Naive thymus-derived CD4-positive, alpha-beta T cell (primary cell): Measurements from ENCODE around the gene SHISA6. TPM values are rescaled to one million over a fixed set of nuclear protein-coding genes. Genes with fewer than 3 reads are reported as not detected.

Experiments used
- ATAC-seq: fragments of 150-1000 bp; cut with Tn5 transposase; 2 replicates; pipeline ENCODE4 v1.10.0; 2021; ENCODE audit warnings: mild to moderate bottlenecking, moderate library complexity
- CTCF ChIA-PET: fragments of 350-600 bp; sonication (Branson Sonifier 250); formaldehyde crosslinking; loops from one replicate; lab custom pipeline; 2021; ENCODE audit warnings: antibody characterized with exemption; lab: Charles Lee
- POLR2A ChIA-PET: fragments of 350-600 bp; sonication (Branson Sonifier 250); formaldehyde crosslinking; loops from one replicate; lab custom pipeline; 2021; ENCODE audit warnings: antibody characterized with exemption, inconsistent platforms; lab: Charles Lee
- DNase-seq, 9 donors: peaks; one replicate each; pipeline versions ENCODE4 v3.0.0 to v3.0.0-alpha.2; 2020 to 2022; ENCODE audit warnings: mixed read lengths in 1 of 9
- H3K27ac ChIP-seq: one replicate; pipeline ENCODE4 v1.7.0; 2013; ENCODE audit warnings: mild to moderate bottlenecking, low read depth, low read length, moderate library complexity
- H3K27me3 ChIP-seq, 2 donors: one replicate each; pipeline ENCODE4 v1.7.0; 2013; ENCODE audit warnings: low read length in 2 of 2, mild to moderate bottlenecking in 2 of 2, moderate library complexity in 2 of 2; ENCODE audit not compliant: control insufficient read depth in 2 of 2, insufficient read depth in 2 of 2
- H3K36me3 ChIP-seq, 3 experiments: 1 replicate in 2 of 3; 2 replicates in 1 of 3; pipeline ENCODE4 v1.7.0; 2013; ENCODE audit warnings: low read length in 3 of 3, mild to moderate bottlenecking in 3 of 3, moderate library complexity in 1 of 3; ENCODE audit not compliant: insufficient read depth in 3 of 3, control insufficient read depth in 2 of 3
- H3K4me1 ChIP-seq, 2 donors: one replicate each; pipeline ENCODE4 v1.7.0; 2013; ENCODE audit warnings: low read length in 2 of 2, mild to moderate bottlenecking in 2 of 2, moderate library complexity in 1 of 2; ENCODE audit not compliant: control insufficient read depth in 2 of 2, insufficient read depth in 2 of 2
- H3K4me3 ChIP-seq: 2 replicates; pipeline ENCODE4 v1.7.0; 2013; ENCODE audit warnings: mild to moderate bottlenecking, low read length
- H3K9me3 ChIP-seq, 3 experiments: 1 replicate in 2 of 3; 2 replicates in 1 of 3; pipeline ENCODE4 v1.7.0; 2013; ENCODE audit warnings: low read length in 3 of 3; ENCODE audit not compliant: control insufficient read depth in 2 of 3
- H3K27ac Mint-ChIP-seq, 9 donors: one replicate each; pipeline ENCODE4 v1.8.0; 2020 to 2022; ENCODE audit warnings: mixed read lengths in 9 of 9, mild to moderate bottlenecking in 8 of 9, moderate library complexity in 5 of 9, inconsistent platforms in 2 of 9
- H3K27me3 Mint-ChIP-seq, 5 donors: one replicate each; pipeline ENCODE4 v1.8.0; 2021 to 2022; ENCODE audit warnings: mixed read lengths in 5 of 5, mild to moderate bottlenecking in 1 of 5
- H3K36me3 Mint-ChIP-seq, 5 donors: one replicate each; pipeline ENCODE4 v1.8.0; 2020 to 2022; ENCODE audit warnings: mixed read lengths in 5 of 5, mild to moderate bottlenecking in 3 of 5, inconsistent platforms in 1 of 5
- H3K4me1 Mint-ChIP-seq, 7 donors: one replicate each; pipeline ENCODE4 v1.8.0; 2020 to 2022; ENCODE audit warnings: mixed read lengths in 7 of 7, mild to moderate bottlenecking in 3 of 7, inconsistent platforms in 1 of 7
- H3K4me3 Mint-ChIP-seq, 10 donors: one replicate each; pipeline ENCODE4 v1.8.0; 2020 to 2022; ENCODE audit warnings: mild to moderate bottlenecking in 10 of 10, mixed read lengths in 10 of 10, moderate library complexity in 6 of 10, inconsistent platforms in 2 of 10
- H3K9me3 Mint-ChIP-seq, 11 donors: one replicate each; pipeline ENCODE4 v1.8.0; 2020 to 2022; ENCODE audit warnings: mixed read lengths in 11 of 11, mild to moderate bottlenecking in 4 of 11, inconsistent platforms in 1 of 11, moderate library complexity in 1 of 11
- intact Hi-C, 2 donors: fragments of 100-400 bp; cut with micrococcal nuclease; formaldehyde crosslinking; loops; one replicate each; pipeline ENCODE4 v1.15.1; 2023
- polyA plus RNA-seq, 2 donors: library from polyadenylated mRNA; unstranded; fragments of 300-500 nt; fragmentation: Illumina TruSeq; gene quantifications; one replicate each; pipeline ENCODE4 v1.2.3, GENCODE V29; 2021
- total RNA-seq, 6 experiments: library from RNA in 5 of 6; stranded (reverse) in 5 of 6; gene quantifications; 1 replicate in 5 of 6; 2 replicates in 1 of 6; pipeline ENCODE4 v1.2.3 and lab custom pipeline; 2021 to 2026

Gene SHISA6
- total and polyA plus RNA-seq, 7 experiments from 2014 or later = not detected

GRCh38 chr17:11336290-11336689, 95.3 kb downstream of the SHISA6 start:
- no peaks in the 10 kb centered on the region for H3K36me3 Mint-ChIP-seq
- CTCF ChIA-PET = no interaction called here

DNA sequence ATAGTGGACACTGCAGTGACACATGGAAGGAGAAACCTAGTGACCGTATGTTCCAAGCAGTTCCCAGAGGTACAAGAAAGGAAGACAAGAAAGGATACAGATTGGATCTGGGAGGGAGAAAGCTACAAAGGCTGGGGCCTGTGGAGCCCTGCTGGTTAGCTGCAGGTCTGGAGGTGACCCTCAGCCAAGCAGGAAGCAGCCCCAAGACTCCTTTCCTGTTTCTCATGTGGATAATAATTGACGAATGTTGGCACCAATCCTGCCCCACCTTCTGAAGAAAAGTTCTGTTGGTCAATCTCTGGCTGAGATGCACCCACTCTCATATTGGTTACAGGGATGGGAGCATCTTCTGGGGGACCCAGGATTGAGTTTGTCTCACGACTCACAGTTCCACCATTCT, 99.8 kb downstream of the SHISA6 start:
- H3K4me3 ChIP-seq = no peak overlapping the region
- H3K36me3 ChIP-seq = no peaks in the 10 kb centered on the region
- no peaks in the 10 kb centered on the region for H3K4me1 ChIP-seq
- no peaks in the 10 kb centered on the region for H3K36me3 Mint-ChIP-seq
- POLR2A ChIA-PET = no interaction called here
- DNase-seq (no peak), ATAC-seq (no peak)
- no peak overlapping the region for H3K27ac ChIP-seq
- H3K27me3 Mint-ChIP-seq = peaks cover 0 to 12% (median 0%) of the 10 kb centered on the region in 5 donors
- H3K9me3 ChIP-seq = no peaks in the 10 kb centered on the region
- H3K27me3 ChIP-seq = no peaks in the 10 kb centered on the region
- H3K9me3 Mint-ChIP-seq = peaks cover 0 to 4% (median 1%) of the 10 kb centered on the region in 11 donors
- no peaks in the 10 kb centered on the region for H3K4me1 Mint-ChIP-seq
- CTCF ChIA-PET = no interaction called here
- intact Hi-C loops = no loop called here
- H3K4me3 Mint-ChIP-seq = no peak overlapping the region
- H3K27ac Mint-ChIP-seq = no peak overlapping the region

More at GRCh38 chr17:11336290-11336689, 95.3 kb downstream of the SHISA6 start:
- H3K4me3 Mint-ChIP-seq = no peak overlapping the region
- H3K27ac ChIP-seq = no peak overlapping the region
- H3K27ac Mint-ChIP-seq = no peak overlapping the region
- no peaks in the 10 kb centered on the region for H3K9me3 ChIP-seq
- no peaks in the 10 kb centered on the region for H3K27me3 ChIP-seq
- peaks cover 0 to 4% (median 0%) of the 10 kb centered on the region in 11 donors for H3K9me3 Mint-ChIP-seq
- DNase-seq (no peak), ATAC-seq (no peak)
- H3K4me1 Mint-ChIP-seq = peaks cover 0 to 4% (median 0%) of the 10 kb centered on the region in 7 donors
- intact Hi-C loops = no loop called here
- no peaks in the 10 kb centered on the region for H3K36me3 ChIP-seq
- no peak overlapping the region for H3K4me3 ChIP-seq
- no peaks in the 10 kb centered on the region for H3K4me1 ChIP-seq
- peaks cover 0 to 6% (median 0%) of the 10 kb centered on the region in 5 donors for H3K27me3 Mint-ChIP-seq
- POLR2A ChIA-PET = no interaction called here

GRCh38 chr17:11342138-11342537, 101.1 kb downstream of the SHISA6 start:
- DNase-seq = no peak
- H3K27ac Mint-ChIP-seq = no peak overlapping the region
- intact Hi-C loops = no loop called here
- H3K36me3 ChIP-seq = no peaks in the 10 kb centered on the region
- H3K4me1 ChIP-seq = no peaks in the 10 kb centered on the region
- ChIA-PET POLR2A (no interaction called here), CTCF (no interaction called here)
- H3K27me3 ChIP-seq = no peaks in the 10 kb centered on the region
- no peak overlapping the region for H3K4me3 ChIP-seq
- H3K4me1 Mint-ChIP-seq = no peaks in the 10 kb centered on the region
- peaks cover 0 to 12% (median 0%) of the 10 kb centered on the region in 5 donors for H3K27me3 Mint-ChIP-seq
- ATAC-seq = no peak
- no peaks in the 10 kb centered on the region for H3K36me3 Mint-ChIP-seq
- H3K9me3 ChIP-seq = no peaks in the 10 kb centered on the region
- H3K27ac ChIP-seq = no peak overlapping the region
- H3K9me3 Mint-ChIP-seq = peaks cover 0 to 4% (median 1%) of the 10 kb centered on the region in 11 donors
- no peak overlapping the region for H3K4me3 Mint-ChIP-seq

DNA sequence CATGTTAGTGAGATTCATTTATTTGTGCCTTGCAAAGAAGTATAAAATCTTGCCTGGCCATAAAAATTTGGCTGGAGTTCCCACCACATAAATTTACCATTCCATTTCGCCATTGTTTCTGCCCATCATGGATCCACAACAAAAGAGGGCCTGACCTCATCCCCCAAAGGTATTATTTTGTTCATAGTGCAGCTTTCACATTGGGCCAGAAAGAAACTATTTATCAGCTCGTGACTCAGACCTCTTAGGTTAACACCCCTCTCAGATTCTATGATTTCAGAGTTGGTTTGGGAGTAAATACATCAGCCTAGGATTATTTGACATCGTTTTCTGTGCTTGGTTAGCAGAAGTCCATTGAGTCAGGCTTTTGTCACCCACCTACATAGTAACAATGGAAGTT, 108.1 kb downstream of the SHISA6 start:
- Histone ChIP-seq H3K4me3 (no peak overlapping the region), H3K9me3 (no peaks in the 10 kb centered on the region), H3K36me3 (no peaks in the 10 kb centered on the region), H3K27ac (no peak overlapping the region), H3K4me1 (no peaks in the 10 kb centered on the region), H3K27me3 (no peaks in the 10 kb centered on the region)
- H3K9me3 Mint-ChIP-seq = peaks cover 0 to 21% (median 15%) of the 10 kb centered on the region in 11 donors
- peaks cover 0 to 4% (median 0%) of the 10 kb centered on the region in 5 donors for H3K27me3 Mint-ChIP-seq
- ATAC-seq (no peak), DNase-seq (no peak)
- CTCF ChIA-PET = no interaction called here
- H3K36me3 Mint-ChIP-seq = no peaks in the 10 kb centered on the region
- no peaks in the 10 kb centered on the region for H3K4me1 Mint-ChIP-seq
- H3K27ac Mint-ChIP-seq = no peak overlapping the region
- H3K4me3 Mint-ChIP-seq = no peak overlapping the region
- intact Hi-C loops = no loop called here
- POLR2A ChIA-PET = no interaction called here

DNA sequence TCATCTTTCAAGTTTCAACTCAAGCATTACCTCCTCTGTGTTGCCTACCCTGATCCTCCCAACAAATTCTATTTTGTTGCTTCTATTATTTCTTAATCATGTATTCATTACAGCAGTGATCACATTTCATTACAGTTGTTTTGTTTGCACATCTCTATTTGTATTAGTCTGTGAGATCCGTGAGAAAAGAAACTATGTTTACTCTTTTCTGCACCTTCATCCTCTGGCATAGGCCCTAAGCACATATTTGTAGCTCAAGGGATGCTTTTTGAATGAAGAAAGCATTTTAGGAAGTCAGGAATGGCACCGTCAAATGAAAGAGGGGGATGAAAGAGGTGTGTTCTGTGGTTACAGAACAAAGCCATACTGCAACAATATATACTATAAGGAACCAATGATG, 110.5 kb downstream of the SHISA6 start:
- POLR2A ChIA-PET = no interaction called here
- ATAC-seq (no peak), DNase-seq (no peak)
- Mint-ChIP-seq H3K27ac (no peak overlapping the region), H3K4me3 (no peak overlapping the region), H3K27me3 (peaks cover 0 to 4% (median 0%) of the 10 kb centered on the region in 5 donors), H3K36me3 (no peaks in the 10 kb centered on the region), H3K9me3 (peaks cover 0 to 26% (median 15%) of the 10 kb centered on the region in 11 donors), H3K4me1 (no peaks in the 10 kb centered on the region)
- H3K27ac ChIP-seq = no peak overlapping the region
- no peak overlapping the region for H3K4me3 ChIP-seq
- intact Hi-C loops = no loop called here
- no peaks in the 10 kb centered on the region for H3K4me1 ChIP-seq
- H3K36me3 ChIP-seq = no peaks in the 10 kb centered on the region
- CTCF ChIA-PET = no interaction called here
- no peaks in the 10 kb centered on the region for H3K27me3 ChIP-seq
- no peaks in the 10 kb centered on the region for H3K9me3 ChIP-seq

DNA sequence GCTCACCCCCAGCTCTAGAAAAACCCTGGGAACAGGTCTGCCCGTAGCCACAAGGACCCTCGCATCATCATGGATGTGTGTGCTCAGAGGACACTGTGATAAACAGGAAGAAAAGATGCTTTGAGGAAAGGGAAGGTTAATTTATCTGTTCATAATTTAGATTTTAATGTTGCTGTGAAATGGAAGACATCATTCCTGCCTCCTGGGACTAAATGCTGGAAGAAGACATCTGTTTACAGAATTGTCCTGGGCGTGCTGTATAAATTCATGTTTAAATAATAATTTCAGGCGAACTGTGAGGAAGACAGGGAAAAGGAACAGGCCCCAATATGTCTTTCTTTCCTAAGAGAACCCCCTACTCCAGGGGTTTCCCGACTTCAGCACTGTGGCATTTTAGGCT, 112.6 kb downstream of the SHISA6 start:
- Histone ChIP-seq H3K4me3 (no peak overlapping the region), H3K36me3 (no peaks in the 10 kb centered on the region), H3K27ac (no peak overlapping the region), H3K27me3 (no peaks in the 10 kb centered on the region), H3K4me1 (no peaks in the 10 kb centered on the region), H3K9me3 (no peaks in the 10 kb centered on the region)
- no peak overlapping the region for H3K27ac Mint-ChIP-seq
- H3K9me3 Mint-ChIP-seq = peaks cover 0 to 26% (median 15%) of the 10 kb centered on the region in 11 donors
- ChIA-PET CTCF (no interaction called here), POLR2A (no interaction called here)
- DNase-seq (no peak), ATAC-seq (no peak)
- intact Hi-C loops = no loop called here
- no peak overlapping the region for H3K4me3 Mint-ChIP-seq
- H3K36me3 Mint-ChIP-seq = no peaks in the 10 kb centered on the region
- H3K27me3 Mint-ChIP-seq = peaks cover 0 to 4% (median 0%) of the 10 kb centered on the region in 5 donors
- H3K4me1 Mint-ChIP-seq = no peaks in the 10 kb centered on the region

- Histone ChIP-seq H3K4me1 (no peaks in the 10 kb centered on the region), H3K27me3 (no peaks in the 10 kb centered on the region), H3K4me3 (no peak overlapping the region), H3K27ac (no peak overlapping the region), H3K9me3 (no peaks in the 10 kb centered on the region), H3K36me3 (no peaks in the 10 kb centered on the region)
- Mint-ChIP-seq H3K27me3 (no peaks in the 10 kb centered on the region), H3K36me3 (no peaks in the 10 kb centered on the region), H3K4me3 (no peak overlapping the region), H3K27ac (no peak overlapping the region), H3K4me1 (no peaks in the 10 kb centered on the region), H3K9me3 (peaks cover 0 to 23% (median 9%) of the 10 kb centered on the region in 11 donors)
- ChIA-PET POLR2A (no interaction called here), CTCF (no interaction called here)
- DNase-seq (no peak), ATAC-seq (no peak)
- intact Hi-C loops = no loop called here
Measured at GRCh38 chr17:11356371-11356770, 115.4 kb downstream of the SHISA6 start.
